HG02642 (cell line): ENCODE results near the gene HS1BP3.

Experiments
- ATAC-seq: cut with Tn5 transposase; IDR thresholded peaks from one replicate; pipeline ENCODE4 v1.9.1; 2021; ENCODE audit warnings: mild to moderate bottlenecking; ENCODE audit not compliant: unreplicated experiment, poor library complexity

The HS1BP3 gene

GRCh38 chr2:20590704-20591515, 60.0 kb downstream of the HS1BP3 start:
- no peak for ATAC-seq

DNA sequence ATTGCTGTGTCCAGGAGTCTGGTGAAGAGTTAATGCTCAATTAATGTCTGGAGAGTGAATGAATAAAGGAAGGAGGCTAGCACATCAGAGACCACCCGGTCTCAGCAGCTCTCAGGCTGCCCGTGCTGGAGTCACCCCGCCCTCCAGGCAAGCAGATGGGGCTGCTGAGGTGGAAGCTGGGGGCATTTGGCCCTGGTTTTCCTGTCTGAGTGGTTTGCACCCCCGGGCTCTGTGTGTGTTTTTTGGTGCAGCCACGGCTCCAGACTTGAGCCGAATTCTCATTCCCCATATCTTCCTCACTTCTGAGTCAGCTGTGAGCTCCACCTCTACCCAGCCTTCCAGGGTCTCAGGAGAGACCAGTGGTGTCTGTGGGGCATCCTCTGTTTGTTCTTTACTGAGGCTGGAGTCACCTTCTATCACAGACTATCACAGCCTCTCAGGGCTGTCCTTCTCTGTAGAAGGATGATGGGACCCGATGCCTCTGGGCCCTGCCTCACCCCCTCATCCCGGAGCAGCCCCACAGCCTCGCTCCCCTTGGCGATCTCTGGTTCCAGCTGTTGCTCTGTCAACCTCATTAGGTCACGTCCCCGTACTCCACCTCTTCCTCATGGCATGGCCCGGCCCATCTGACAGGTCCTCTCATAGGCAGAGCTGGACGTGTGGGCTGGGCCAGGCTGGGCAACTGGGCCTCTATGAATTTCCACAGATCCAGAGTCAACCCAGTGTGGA, 60.8 kb downstream of the HS1BP3 start:
- ATAC-seq = no peak

- no peak for ATAC-seq
Observed at GRCh38 chr2:20588918-20589871, 61.7 kb downstream of the HS1BP3 start.

- ATAC-seq = no peak
Observed at GRCh38 chr2:20585710-20586594, 64.9 kb downstream of the HS1BP3 start.

GRCh38 chr2:20585359-20585709, 65.6 kb downstream of the HS1BP3 start:
- no peak for ATAC-seq

DNA sequence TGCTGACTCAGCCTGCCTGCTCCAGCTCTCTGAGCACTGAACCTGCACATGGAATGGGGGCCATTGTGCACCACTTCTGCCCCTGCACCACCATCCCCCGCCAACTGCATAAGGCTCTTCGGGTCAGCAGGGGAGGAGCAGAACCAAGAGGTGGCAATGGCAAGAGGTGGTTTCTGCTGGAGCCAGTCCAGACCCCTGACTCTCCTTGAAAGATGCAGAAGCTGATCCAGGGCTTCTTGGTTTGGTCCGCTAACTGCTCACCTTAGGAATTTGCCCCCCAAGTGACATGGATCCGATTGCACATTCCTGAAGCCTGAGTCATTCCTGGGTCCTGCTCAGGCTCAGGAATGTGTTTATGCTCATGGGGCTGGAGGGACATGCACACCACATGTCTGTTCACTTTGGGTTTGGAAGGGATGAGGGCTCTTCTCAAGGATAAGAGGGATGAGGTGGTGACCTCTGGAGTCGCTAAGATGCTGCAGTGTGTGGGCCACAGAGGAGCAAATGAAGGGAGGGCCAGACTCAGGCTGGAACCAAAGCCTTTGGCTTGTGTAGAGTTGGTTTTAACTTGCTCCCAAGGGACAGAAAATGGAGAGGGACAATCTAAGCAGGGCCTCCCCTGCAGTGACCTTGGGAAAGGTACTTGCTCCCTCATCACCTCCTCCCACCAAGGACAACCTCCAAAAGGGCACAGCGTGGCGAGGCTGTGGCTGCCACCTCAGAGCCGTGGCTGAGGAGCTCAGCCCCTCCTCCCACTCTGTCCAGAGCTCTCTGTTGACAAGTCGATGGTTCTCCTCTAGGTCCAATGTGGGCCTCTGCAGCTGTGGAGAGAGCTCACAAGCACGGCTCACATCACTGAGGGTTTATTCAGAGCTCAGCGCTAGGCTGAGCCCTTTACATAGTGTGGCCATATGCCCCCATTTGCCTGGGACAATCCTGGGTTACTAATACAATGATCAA, 66.2 kb downstream of the HS1BP3 start:
- ATAC-seq = no peak

DNA sequence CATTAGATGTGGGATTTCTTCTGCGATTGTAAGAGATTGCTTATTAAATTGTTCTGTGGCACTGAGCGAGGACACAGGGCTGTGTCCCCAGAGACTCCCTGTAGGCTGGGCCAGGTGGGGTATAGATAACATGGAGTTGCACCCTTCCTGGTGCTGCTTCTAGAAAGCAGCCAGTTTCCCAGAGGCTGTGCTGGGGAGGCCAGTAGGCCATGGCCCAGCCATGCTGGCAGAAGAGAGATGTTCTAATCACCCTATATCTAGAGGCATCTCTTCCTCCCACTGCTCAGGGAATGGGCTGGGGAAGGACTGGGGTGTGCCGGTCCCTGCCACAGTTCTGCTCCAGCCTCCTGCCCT, 66.9 kb downstream of the HS1BP3 start:
- no peak for ATAC-seq

- no peak for ATAC-seq
Observed at GRCh38 chr2:20583425-20583881, 67.4 kb downstream of the HS1BP3 start.

GRCh38 chr2:20582600-20583221, 68.2 kb downstream of the HS1BP3 start:
- no peak for ATAC-seq

DNA sequence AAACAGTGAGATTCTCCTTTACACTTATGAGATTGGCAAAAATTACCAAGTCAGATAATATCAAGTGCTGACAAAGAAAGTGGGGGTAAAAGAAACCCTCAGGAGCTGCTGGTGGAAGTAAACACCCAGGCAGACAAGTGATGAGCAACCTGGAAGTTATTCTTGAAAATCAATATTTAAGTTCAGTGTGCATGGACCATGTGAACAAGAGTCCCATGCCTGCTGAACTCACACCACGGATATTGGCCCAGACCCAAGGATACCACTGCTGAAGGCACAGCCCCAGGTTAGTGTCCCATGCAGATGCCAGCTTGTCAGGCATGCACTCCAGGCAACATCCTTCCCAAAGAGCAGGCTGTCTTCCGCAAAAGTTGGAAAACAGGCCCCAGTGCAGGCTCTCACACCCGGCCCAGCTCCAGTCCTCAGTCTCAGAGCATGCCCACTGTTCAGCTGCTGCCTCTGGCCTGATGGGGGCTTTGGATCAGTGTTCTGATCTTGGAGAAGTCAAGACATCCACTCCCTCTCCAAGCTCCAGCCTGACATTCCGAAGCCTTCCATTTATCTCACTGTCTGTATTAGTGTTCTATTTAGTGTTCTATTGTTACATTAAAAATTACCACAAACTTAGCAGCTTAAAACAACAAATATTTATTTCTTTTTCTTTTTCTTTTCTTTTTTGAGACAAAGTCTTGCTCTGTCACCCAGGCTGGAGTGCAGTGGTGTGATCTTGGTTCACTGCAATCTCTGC, 70.0 kb downstream of the HS1BP3 start:
- no peak for ATAC-seq

GRCh38 chr2:20579866-20580265, 71.0 kb downstream of the HS1BP3 start:
- no peak for ATAC-seq

DNA sequence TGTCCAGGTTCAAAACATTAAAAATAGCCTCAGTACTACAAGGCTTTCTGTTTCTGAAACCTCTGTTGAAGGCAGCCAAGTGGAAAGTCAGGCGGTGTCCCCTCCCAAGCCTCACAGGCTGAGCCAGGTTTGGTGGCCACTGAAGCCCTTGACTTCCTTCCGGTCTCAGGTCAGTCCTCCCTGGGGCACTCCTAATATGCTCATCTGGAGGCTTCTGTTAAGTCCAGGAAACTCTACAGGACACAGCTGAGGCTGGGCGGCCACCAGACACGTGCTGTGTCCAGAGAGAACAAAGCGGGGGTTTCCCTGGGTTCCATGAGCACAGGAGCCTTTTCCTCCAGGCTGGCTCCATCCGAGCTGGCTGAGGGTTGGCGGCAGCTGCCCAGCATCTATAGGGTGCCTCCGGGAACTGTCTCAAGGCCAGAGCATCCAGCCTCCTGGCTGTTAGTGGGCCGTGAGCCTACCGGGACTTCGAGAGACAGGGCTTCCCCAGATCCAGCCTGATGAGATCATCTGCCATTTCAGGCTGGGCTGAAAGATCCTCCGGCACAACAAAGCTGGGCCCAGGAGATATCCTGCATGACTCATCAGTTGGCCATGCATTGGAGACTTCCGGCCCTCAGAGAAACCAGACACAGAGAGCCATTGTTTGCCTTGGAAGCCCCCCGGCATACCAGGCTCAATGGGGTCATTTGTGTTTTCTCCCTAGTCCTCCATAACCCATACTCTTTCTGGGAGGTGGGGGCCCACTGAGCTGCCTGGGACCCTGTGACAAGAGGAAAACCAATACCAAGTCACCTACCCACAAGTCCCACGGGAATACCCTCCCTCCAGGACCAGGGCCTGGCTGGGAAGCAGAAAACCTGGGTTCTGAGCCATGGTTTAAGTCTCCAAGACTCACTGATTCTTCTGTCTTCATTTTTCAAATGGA, 71.7 kb downstream of the HS1BP3 start:
- ATAC-seq = peak; percentile 48

DNA sequence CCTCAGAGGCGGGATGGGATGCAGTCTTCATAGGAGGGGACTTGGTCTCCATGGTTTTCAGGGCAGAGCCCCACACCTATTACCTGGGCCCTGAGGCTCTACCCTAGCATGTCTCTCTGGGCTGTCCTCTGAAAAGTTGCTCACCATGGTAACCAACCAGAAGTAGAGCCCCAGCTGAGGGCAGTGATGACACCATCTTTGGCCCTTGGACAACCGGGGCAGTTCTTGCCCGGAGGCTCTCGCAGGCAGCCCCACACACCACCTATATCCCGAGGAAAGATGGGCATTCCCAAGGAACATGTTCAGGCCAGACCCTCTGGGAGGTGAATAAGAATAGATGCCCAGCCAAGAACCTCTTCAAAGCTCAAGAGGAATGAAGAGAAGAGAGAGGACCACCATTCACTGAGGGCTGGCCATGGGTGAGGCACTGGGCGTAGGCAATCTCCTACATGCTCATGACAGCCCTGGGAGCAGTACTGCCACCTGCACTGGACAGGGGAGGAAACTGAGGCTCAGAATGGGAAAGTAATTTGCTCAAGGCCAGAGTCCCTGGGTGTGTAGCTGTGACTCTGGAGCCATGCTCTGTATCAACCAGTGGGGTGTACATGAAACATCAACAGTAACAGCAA, 72.5 kb downstream of the HS1BP3 start:
- no peak for ATAC-seq

- ATAC-seq = no peak
Observed at GRCh38 chr2:20577495-20578235, 73.2 kb downstream of the HS1BP3 start.

DNA sequence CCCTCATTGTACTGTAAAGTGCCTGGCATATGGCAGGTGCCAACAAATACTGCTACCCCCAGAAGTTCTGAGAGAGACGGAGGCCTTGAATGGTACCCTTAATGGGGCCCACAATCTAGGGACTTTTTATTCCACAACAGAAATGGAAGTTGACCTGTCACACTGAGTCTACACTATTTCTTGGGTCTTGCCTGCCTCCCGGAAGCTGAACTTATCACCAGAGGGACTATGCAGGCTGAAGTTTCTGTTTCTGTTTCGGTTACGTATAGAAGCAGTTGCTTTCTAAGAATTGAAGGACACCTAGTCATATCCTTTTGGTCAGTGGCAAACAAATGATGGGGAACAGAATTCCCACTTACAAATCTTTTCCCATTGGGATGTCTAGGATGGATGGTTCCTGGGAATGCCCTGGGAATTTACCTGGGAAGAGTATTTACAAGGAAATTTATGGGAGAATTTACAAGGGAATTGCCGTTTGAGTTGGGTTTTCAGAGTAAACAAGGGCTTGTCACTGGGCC, 74.2 kb downstream of the HS1BP3 start:
- ATAC-seq = peak; percentile 83
